ENCODE measurements around the gene RPS24. TPM values are rescaled to one million over a fixed set of nuclear protein-coding genes. Genes with fewer than 3 reads are reported as not detected.
"Not testable (repeated sequence)": the region's sequence is repeated elsewhere in the genome, so short reads cannot be mapped to it uniquely, and the experiment has no call there.

Gene RPS24
- total RNA-seq, 1 donor from 2014 or later = 1,331 TPM

GRCh38 chr10:78066012-78066411 lies 32.3 kb downstream of the RPS24 start:
- Histone ChIP-seq H3K4me1 (ENCODE audit: insufficient read depth, low read length) (no peaks in the 10 kb centered on the region), H3K9ac (ENCODE audit: low read length) (no peak overlapping the region), H3K9me3 (ENCODE audit: insufficient read depth, low read depth, low read length) (no peaks in the 10 kb centered on the region), H3K79me2 (ENCODE audit: insufficient read depth, low read length) (no peaks in the 10 kb centered on the region), H3K4me3 (ENCODE audit: insufficient read depth, low read depth, low read length) (no peak overlapping the region), H3K36me3 (ENCODE audit: insufficient read depth, low read length) (no peaks in the 10 kb centered on the region), H3K27me3 (ENCODE audit: insufficient read depth, low read length) (peaks cover 5% of the 10 kb centered on the region), H3K4me2 (ENCODE audit: low read length) (no peak overlapping the region), H2AFZ (ENCODE audit: low read depth, low read length) (no peak overlapping the region), H4K20me1 (ENCODE audit: insufficient read depth, low read length) (no peaks in the 10 kb centered on the region), H3K27ac (ENCODE audit: low read depth, low read length) (no peak overlapping the region)
- TF ChIP-seq CTCF (IDR thresholded peaks at IDR 0.05; ENCODE audit: insufficient read depth, low read depth, low read length) = no peak
- TF ChIP-seq EZH2 (IDR thresholded peaks at IDR 0.05; ENCODE audit: insufficient read depth, low read length) = no peak
- peaks cover 10% of the 10 kb centered on the region for H3K4me1 Mint-ChIP-seq (ENCODE audit: low read depth, unreplicated experiment)
- H3K36me3 Mint-ChIP-seq (ENCODE audit: low read depth, unreplicated experiment) = peaks cover 9% of the 10 kb centered on the region
- H3K9me3 Mint-ChIP-seq (ENCODE audit: unreplicated experiment) = peaks cover 5% of the 10 kb centered on the region
- FAIRE-seq (no peak), DNase-seq (ENCODE audit: low read depth) (no peak)
- no peak overlapping the region for H3K4me3 Mint-ChIP-seq (ENCODE audit: unreplicated experiment)
- H3K27ac Mint-ChIP-seq (ENCODE audit: unreplicated experiment) = no peak overlapping the region
- H3K27me3 Mint-ChIP-seq (ENCODE audit: low read depth, unreplicated experiment) = peaks cover 22% of the 10 kb centered on the region

- TF ChIP-seq EZH2 (IDR thresholded peaks at IDR 0.05; ENCODE audit: insufficient read depth, low read length) = no peak
- no peak for TF ChIP-seq CTCF (IDR thresholded peaks at IDR 0.05; ENCODE audit: insufficient read depth, low read depth, low read length)
- H3K4me3 Mint-ChIP-seq (ENCODE audit: unreplicated experiment) = no peak overlapping the region
- H3K9me3 Mint-ChIP-seq (ENCODE audit: unreplicated experiment) = peaks cover 5% of the 10 kb centered on the region
- Histone ChIP-seq H4K20me1 (ENCODE audit: insufficient read depth, low read length) (no peaks in the 10 kb centered on the region), H3K9ac (ENCODE audit: low read length) (no peak overlapping the region), H3K27me3 (ENCODE audit: insufficient read depth, low read length) (peaks cover 5% of the 10 kb centered on the region), H3K4me3 (ENCODE audit: insufficient read depth, low read depth, low read length) (no peak overlapping the region), H3K79me2 (ENCODE audit: insufficient read depth, low read length) (no peaks in the 10 kb centered on the region), H3K27ac (ENCODE audit: low read depth, low read length) (no peak overlapping the region), H3K4me2 (ENCODE audit: low read length) (no peak overlapping the region), H3K36me3 (ENCODE audit: insufficient read depth, low read length) (no peaks in the 10 kb centered on the region), H3K9me3 (ENCODE audit: insufficient read depth, low read depth, low read length) (no peaks in the 10 kb centered on the region), H3K4me1 (ENCODE audit: insufficient read depth, low read length) (no peaks in the 10 kb centered on the region), H2AFZ (ENCODE audit: low read depth, low read length) (no peak overlapping the region)
- H3K27me3 Mint-ChIP-seq (ENCODE audit: low read depth, unreplicated experiment) = peaks cover 23% of the 10 kb centered on the region
- H3K4me1 Mint-ChIP-seq (ENCODE audit: low read depth, unreplicated experiment) = peaks cover 10% of the 10 kb centered on the region
- peaks cover 9% of the 10 kb centered on the region for H3K36me3 Mint-ChIP-seq (ENCODE audit: low read depth, unreplicated experiment)
- DNase-seq (ENCODE audit: low read depth) (no peak), FAIRE-seq (no peak)
- H3K27ac Mint-ChIP-seq (ENCODE audit: unreplicated experiment) = no peak overlapping the region
These were observed 33.2 kb downstream of the RPS24 start for GRCh38 chr10:78066728-78067430.

- no peaks in the 10 kb centered on the region for H3K79me2 ChIP-seq (ENCODE audit: insufficient read depth, low read length)
- H3K27me3 ChIP-seq (ENCODE audit: insufficient read depth, low read length) = no peaks in the 10 kb centered on the region
- peaks cover 22% of the 10 kb centered on the region for H3K27me3 Mint-ChIP-seq (ENCODE audit: low read depth, unreplicated experiment)
- no peak overlapping the region for H2AFZ ChIP-seq (ENCODE audit: low read depth, low read length)
- no peaks in the 10 kb centered on the region for H3K9me3 ChIP-seq (ENCODE audit: insufficient read depth, low read depth, low read length)
- FAIRE-seq (no peak), DNase-seq (ENCODE audit: low read depth) (no peak)
- H3K27ac ChIP-seq (ENCODE audit: low read depth, low read length) = no peak overlapping the region
- H3K36me3 ChIP-seq (ENCODE audit: insufficient read depth, low read length) = no peaks in the 10 kb centered on the region
- peaks cover 4% of the 10 kb centered on the region for H3K36me3 Mint-ChIP-seq (ENCODE audit: low read depth, unreplicated experiment)
- H3K4me3 ChIP-seq (ENCODE audit: insufficient read depth, low read depth, low read length) = no peak overlapping the region
- no peak overlapping the region for H3K9ac ChIP-seq (ENCODE audit: low read length)
- H3K4me2 ChIP-seq (ENCODE audit: low read length) = no peak overlapping the region
- no peaks in the 10 kb centered on the region for H4K20me1 ChIP-seq (ENCODE audit: insufficient read depth, low read length)
- H3K4me1 Mint-ChIP-seq (ENCODE audit: low read depth, unreplicated experiment) = peaks cover 10% of the 10 kb centered on the region
- H3K27ac Mint-ChIP-seq (ENCODE audit: unreplicated experiment) = no peak overlapping the region
- H3K9me3 Mint-ChIP-seq (ENCODE audit: unreplicated experiment) = peaks cover 9% of the 10 kb centered on the region
- no peak for TF ChIP-seq CTCF (IDR thresholded peaks at IDR 0.05; ENCODE audit: insufficient read depth, low read depth, low read length)
- no peak for TF ChIP-seq EZH2 (IDR thresholded peaks at IDR 0.05; ENCODE audit: insufficient read depth, low read length)
- no peak overlapping the region for H3K4me3 Mint-ChIP-seq (ENCODE audit: unreplicated experiment)
- no peaks in the 10 kb centered on the region for H3K4me1 ChIP-seq (ENCODE audit: insufficient read depth, low read length)
These were observed 35.5 kb downstream of the RPS24 start for GRCh38 chr10:78069151-78069550.

- not testable (repeated sequence) for H3K27me3 ChIP-seq (ENCODE audit: insufficient read depth, low read length); H3K4me3 ChIP-seq (ENCODE audit: insufficient read depth, low read depth, low read length); H4K20me1 ChIP-seq (ENCODE audit: insufficient read depth, low read length); DNase-seq (ENCODE audit: low read depth); H3K79me2 ChIP-seq (ENCODE audit: insufficient read depth, low read length); H2AFZ ChIP-seq (ENCODE audit: low read depth, low read length); H3K9ac ChIP-seq (ENCODE audit: low read length); H3K27ac ChIP-seq (ENCODE audit: low read depth, low read length); H3K4me2 ChIP-seq (ENCODE audit: low read length); H3K27ac Mint-ChIP-seq (ENCODE audit: unreplicated experiment); H3K9me3 ChIP-seq (ENCODE audit: insufficient read depth, low read depth, low read length); H3K4me1 ChIP-seq (ENCODE audit: insufficient read depth, low read length); H3K36me3 ChIP-seq (ENCODE audit: insufficient read depth, low read length); H3K4me3 Mint-ChIP-seq (ENCODE audit: unreplicated experiment); H3K36me3 Mint-ChIP-seq (ENCODE audit: low read depth, unreplicated experiment); FAIRE-seq
- H3K9me3 Mint-ChIP-seq (ENCODE audit: unreplicated experiment) = peaks cover 13% of the 10 kb centered on the region
- peaks cover 10% of the 10 kb centered on the region for H3K4me1 Mint-ChIP-seq (ENCODE audit: low read depth, unreplicated experiment)
- peaks cover 22% of the 10 kb centered on the region for H3K27me3 Mint-ChIP-seq (ENCODE audit: low read depth, unreplicated experiment)
These were observed 36.4 kb downstream of the RPS24 start for GRCh38 chr10:78070064-78070463.
